ENCODE data around the gene USP37. TPM values are rescaled to one million over a fixed set of nuclear protein-coding genes. Genes with fewer than 3 reads are reported as not detected.

The USP37 gene
- 10 to 100 TPM in 7 of 9 donors, 1 to 10 TPM in 2; 4.8 to 30.7 (median 14.0) TPM for total RNA-seq
- polyA plus RNA-seq: 1 to 10 TPM; 2.5 to 8.3 (median 3.3) TPM
- long read RNA-seq, donor 1, full-length matches to known transcripts: 3 of 3 reads
- long read RNA-seq, donor 1, partial matches to known transcripts: 0 of 3 reads
- long read RNA-seq, donor 1, other reads (novel, unspliced or antisense): 0 of 3 reads
- long read RNA-seq, donor 2, full-length matches to known transcripts: 2 of 2 reads
- long read RNA-seq, donor 2, partial matches to known transcripts: 0 of 2 reads
- long read RNA-seq, donor 2, other reads (novel, unspliced or antisense): 0 of 2 reads
- long read RNA-seq, donor 3: 0 reads
- long read RNA-seq, donor 4, partial matches to known transcripts: 2 of 5 reads
- long read RNA-seq, donor 4, other reads (novel, unspliced or antisense): 3 of 5 reads
- long read RNA-seq, donor 5, full-length matches to known transcripts: 1 of 13 reads
- long read RNA-seq, donor 5, partial matches to known transcripts: 3 of 13 reads
- long read RNA-seq, donor 5, other reads (novel, unspliced or antisense): 9 of 13 reads
- long read RNA-seq, donor 6, full-length matches to known transcripts: 1 of 7 reads
- long read RNA-seq, donor 6, partial matches to known transcripts: 2 of 7 reads
- long read RNA-seq, donor 6, other reads (novel, unspliced or antisense): 4 of 7 reads
- long read RNA-seq, donor 7: 0 reads
- long read RNA-seq, donor 8, partial matches to known transcripts: 12 of 29 reads
- long read RNA-seq, donor 8, other reads (novel, unspliced or antisense): 17 of 29 reads
- long read RNA-seq, donor 9, full-length matches to known transcripts: 2 of 2 reads
- long read RNA-seq, donor 9, partial matches to known transcripts: 0 of 2 reads
- long read RNA-seq, donor 9, other reads (novel, unspliced or antisense): 0 of 2 reads
- long read RNA-seq, donor 10: 0 reads

- H3K36me3 ChIP-seq (replicated peaks in 1 of 2): no peaks in the 10 kb centered on the region
- no peaks in the 10 kb centered on the region for H3K27me3 ChIP-seq
- H3K9me3 ChIP-seq (replicated peaks in 1 of 3): no peaks in the 10 kb centered on the region
- WGBS, 4 donors: 0 to 1% (median 1%) methylated on average over 23 to 77 of the region's 77 CpGs
- peak within 1 kb of the TSS; percentile 28 to 95 (median 86) for H3K4me3 ChIP-seq
- H3K27ac ChIP-seq: peak within 1 kb of the TSS; percentile 96 to 99 (median 97)
- H3K4me1 ChIP-seq (replicated peaks in 1 of 2): peaks cover 21 to 41% of the 10 kb centered on the region in 2 donors
- intact Hi-C loops (cut with DNase I): no loop called here
- peak; percentile 99 to 100 (median 100) for DNase-seq
- TF ChIP-seq CTCF (IDR thresholded peaks at IDR 0.05) (peak in 3 of 6 experiments; percentile 14 to 31 (median 14)), POLR2A (IDR thresholded peaks at IDR 0.05) (peak; percentile 85 to 91)
Observed at GRCh38 chr2:218568190-218569037, at the start of gene USP37, which contains the start of gene CNOT9. TSS of gene USP37 (minus strand) at chr2:218568351. CDS start at chr2:218558653, 9,698 bp downstream. TSS of gene CNOT9 (plus strand) at chr2:218568839. CDS start at chr2:218568955, 116 bp downstream.

- no peak overlapping the region for H3K4me3 ChIP-seq
- intact Hi-C loops (cut with DNase I): no loop called here
- WGBS, 4 donors: 81 to 90% (median 86%) methylated on average over 4 to 6 of the region's 6 CpGs
- H3K27ac ChIP-seq: no peak overlapping the region
- no peak for DNase-seq
- H3K27me3 ChIP-seq: no peaks in the 10 kb centered on the region
- H3K9me3 ChIP-seq (replicated peaks in 1 of 3): no peaks in the 10 kb centered on the region
- H3K4me1 ChIP-seq (replicated peaks in 1 of 2): no peaks in the 10 kb centered on the region
- TF ChIP-seq CTCF (IDR thresholded peaks at IDR 0.05) (no peak), POLR2A (IDR thresholded peaks at IDR 0.05) (no peak)
- H3K36me3 ChIP-seq (replicated peaks in 1 of 2): no peaks in the 10 kb centered on the region
Observed at GRCh38 chr2:218615868-218616315, 47.7 kb upstream of the USP37 start.

- Histone ChIP-seq H3K27ac (peak within 1 kb of the TSS in 2 of 5 donors; percentile 36 to 55), H3K36me3 (replicated peaks in 1 of 2) (no peaks in the 10 kb centered on the region), H3K27me3 (no peaks in the 10 kb centered on the region), H3K4me3 (peak within 1 kb of the TSS in 1 of 4 donors; percentile 7), H3K4me1 (replicated peaks in 1 of 2) (peaks cover 0 to 7% of the 10 kb centered on the region in 2 donors), H3K9me3 (replicated peaks in 1 of 3) (no peaks in the 10 kb centered on the region)
- 14 to 21% (median 18%) methylated on average over 6 to 8 of the region's 8 CpGs for WGBS, 4 donors
- TF ChIP-seq POLR2A (IDR thresholded peaks at IDR 0.05): peak in 1 of 2 donors; percentile 15
- TF ChIP-seq CTCF (IDR thresholded peaks at IDR 0.05): peak in 4 of 6 experiments; percentile 26 to 46 (median 34)
- intact Hi-C loops (cut with DNase I): no loop called here
- peak; percentile 27 to 78 (median 48) for DNase-seq
Observed at GRCh38 chr2:218607436-218608115, 39.4 kb upstream of the USP37 start, which contains the start of gene PLCD4. TSS of gene PLCD4 (plus strand) at chr2:218607899. CDS start at chr2:218615740, 7,841 bp downstream.

Measured in adrenal gland (tissue), 19 donors.